Gastrocnemius medialis (tissue), 4 donors: ENCODE measurements around the gene LRRC3. TPM values are rescaled to one million over a fixed set of nuclear protein-coding genes. Genes with fewer than 3 reads are reported as not detected.

Experiments used
- ATAC-seq, 2 donors: fragments of 150-250 bp; one replicate each; pipeline ENCODE4 v1.9.1; 2016
- DNase-seq, 2 donors: peaks; one replicate each; pipeline ENCODE4 v3.0.0-alpha.2; 2019
- H3K27ac ChIP-seq, 4 donors: fragments of 200-600 bp; sonication (generic); 1 replicate in 1 of 4; 2 replicates in 3 of 4; pipeline ENCODE4 v1.5.1; 2016 to 2018; ENCODE audit warnings: mild to moderate bottlenecking in 2 of 4, moderate library complexity in 1 of 4
- H3K27me3 ChIP-seq, 3 donors: fragments of 200-600 bp; sonication (generic) in 2 of 3; 1 replicate in 1 of 3; 2 replicates in 2 of 3; pipeline versions ENCODE4 v1.5.1 to v1.6.0; 2016 to 2019; ENCODE audit warnings: mild to moderate bottlenecking in 1 of 3, moderate library complexity in 1 of 3
- H3K36me3 ChIP-seq, 2 donors: fragments of 200-600 bp; sonication (generic) in 1 of 2; one replicate each; pipeline ENCODE4 v1.5.1; 2017 to 2018
- H3K4me1 ChIP-seq, 2 donors: fragments of 200-600 bp; sonication (generic) in 1 of 2; one replicate each; pipeline ENCODE4 v1.5.1; 2016 to 2017; ENCODE audit warnings: mild to moderate bottlenecking in 2 of 2
- H3K4me3 ChIP-seq, 4 donors: fragments of 200-600 bp; sonication (generic) in 3 of 4; 1 replicate in 1 of 4; 2 replicates in 3 of 4; pipeline ENCODE4 v1.5.1; 2016 to 2019; ENCODE audit warnings: mild to moderate bottlenecking in 2 of 4
- H3K9me3 ChIP-seq, 3 donors: fragments of 200-600 bp; sonication (generic) in 2 of 3; 1 replicate in 1 of 3; 2 replicates in 2 of 3; pipeline ENCODE4 v1.5.1; 2016 to 2019
- POLR2A ChIP-seq, 2 donors: fragments of 450-650 bp; IDR thresholded peaks; one replicate each; pipeline ENCODE4 v1.6.1; 2017; ENCODE audit warnings: antibody characterized with exemption in 2 of 2, mild to moderate bottlenecking in 2 of 2, moderate library complexity in 2 of 2
- in situ Hi-C, 4 donors: fragments of 200-750 bp; cut with MboI; loops; one replicate each; pipeline versions ENCODE4 v1.15.0 to v1.8.0; 2017; ENCODE audit warnings: low sequenced_read_pairs in 4 of 4
- intact Hi-C: fragments of 100-400 bp; cut with DNase I; formaldehyde crosslinking; loops from one replicate; pipeline ENCODE4 v1.15.1; 2023; ENCODE audit warnings: low total_unique reads
- total RNA-seq, 4 donors: library from RNA; depleted of rRNA; stranded (reverse); fragments of >200 nt; gene quantifications; one replicate each; pipeline versions ENCODE4 v1.1.0 to v1.2.3, GENCODE V29; 2016
- TF ChIP-seq, protein P1 (sequence below), 5 experiments: fragments of 450-650 bp in 3 of 5; fragments of 200-600 bp in 2 of 5; sonication (generic) in 2 of 5; IDR thresholded peaks in 4 of 5; conservative IDR thresholded peaks in 1 of 5; 1 replicate in 4 of 5; 2 replicates in 1 of 5; pipeline ENCODE4 v1.5.1; 2016 to 2019; ENCODE audit warnings: antibody characterized with exemption in 5 of 5, mild to moderate bottlenecking in 3 of 5, moderate library complexity in 3 of 5

The LRRC3 gene
- total RNA-seq, 4 donors from 2014 or later = 0.36 to 0.70 (median 0.55) TPM

- TF ChIP-seq POLR2A (IDR thresholded peaks at IDR 0.05) = no peak
- TF ChIP-seq, protein P1, sequence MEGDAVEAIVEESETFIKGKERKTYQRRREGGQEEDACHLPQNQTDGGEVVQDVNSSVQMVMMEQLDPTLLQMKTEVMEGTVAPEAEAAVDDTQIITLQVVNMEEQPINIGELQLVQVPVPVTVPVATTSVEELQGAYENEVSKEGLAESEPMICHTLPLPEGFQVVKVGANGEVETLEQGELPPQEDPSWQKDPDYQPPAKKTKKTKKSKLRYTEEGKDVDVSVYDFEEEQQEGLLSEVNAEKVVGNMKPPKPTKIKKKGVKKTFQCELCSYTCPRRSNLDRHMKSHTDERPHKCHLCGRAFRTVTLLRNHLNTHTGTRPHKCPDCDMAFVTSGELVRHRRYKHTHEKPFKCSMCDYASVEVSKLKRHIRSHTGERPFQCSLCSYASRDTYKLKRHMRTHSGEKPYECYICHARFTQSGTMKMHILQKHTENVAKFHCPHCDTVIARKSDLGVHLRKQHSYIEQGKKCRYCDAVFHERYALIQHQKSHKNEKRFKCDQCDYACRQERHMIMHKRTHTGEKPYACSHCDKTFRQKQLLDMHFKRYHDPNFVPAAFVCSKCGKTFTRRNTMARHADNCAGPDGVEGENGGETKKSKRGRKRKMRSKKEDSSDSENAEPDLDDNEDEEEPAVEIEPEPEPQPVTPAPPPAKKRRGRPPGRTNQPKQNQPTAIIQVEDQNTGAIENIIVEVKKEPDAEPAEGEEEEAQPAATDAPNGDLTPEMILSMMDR (IDR thresholded peaks at IDR 0.05 in 4 of 5, conservative IDR thresholded peaks at IDR 0.05 in 1 of 5) = no peak
- Histone ChIP-seq H3K4me1 (no peaks in the 10 kb centered on the region), H3K27me3 (peaks cover 22 to 37% (median 33%) of the 10 kb centered on the region in 3 donors), H3K36me3 (no peaks in the 10 kb centered on the region), H3K9me3 (no peaks in the 10 kb centered on the region), H3K27ac (no peak overlapping the region), H3K4me3 (no peak overlapping the region)
- DNase-seq (peak; percentile 7 to 62), ATAC-seq (peak in 1 of 2 donors; percentile 71)
- intact Hi-C loops (loop anchor here (10.0 kb wide), 1 partner anchor 425 kb away; no protein-coding TSS in a partner anchor), in situ Hi-C loops (loop anchor here in 1 of 4 donors (25.0 kb wide), 1 partner anchor 278 kb away; no protein-coding TSS in a partner anchor)
These were observed 54.2 kb downstream of the LRRC3 start for GRCh38 chr21:44509539-44509938.

- in situ Hi-C loops = loop anchor here in 1 of 4 donors (25.0 kb wide), 1 partner anchor 277 kb away; no protein-coding TSS in a partner anchor
- Histone ChIP-seq H3K9me3 (no peaks in the 10 kb centered on the region), H3K27me3 (peaks cover 22 to 37% (median 33%) of the 10 kb centered on the region in 3 donors), H3K36me3 (no peaks in the 10 kb centered on the region), H3K4me3 (no peak overlapping the region), H3K4me1 (no peaks in the 10 kb centered on the region), H3K27ac (no peak overlapping the region)
- TF ChIP-seq, protein P1 (IDR thresholded peaks at IDR 0.05 in 4 of 5, conservative IDR thresholded peaks at IDR 0.05 in 1 of 5) = no peak
- intact Hi-C loops = loop anchor here (2.0 kb wide), 1 partner anchor 283 kb away; no protein-coding TSS in a partner anchor
- ATAC-seq = no peak
- DNase-seq = no peak
These were observed 54.8 kb downstream of the LRRC3 start for GRCh38 chr21:44510109-44510507.

DNA sequence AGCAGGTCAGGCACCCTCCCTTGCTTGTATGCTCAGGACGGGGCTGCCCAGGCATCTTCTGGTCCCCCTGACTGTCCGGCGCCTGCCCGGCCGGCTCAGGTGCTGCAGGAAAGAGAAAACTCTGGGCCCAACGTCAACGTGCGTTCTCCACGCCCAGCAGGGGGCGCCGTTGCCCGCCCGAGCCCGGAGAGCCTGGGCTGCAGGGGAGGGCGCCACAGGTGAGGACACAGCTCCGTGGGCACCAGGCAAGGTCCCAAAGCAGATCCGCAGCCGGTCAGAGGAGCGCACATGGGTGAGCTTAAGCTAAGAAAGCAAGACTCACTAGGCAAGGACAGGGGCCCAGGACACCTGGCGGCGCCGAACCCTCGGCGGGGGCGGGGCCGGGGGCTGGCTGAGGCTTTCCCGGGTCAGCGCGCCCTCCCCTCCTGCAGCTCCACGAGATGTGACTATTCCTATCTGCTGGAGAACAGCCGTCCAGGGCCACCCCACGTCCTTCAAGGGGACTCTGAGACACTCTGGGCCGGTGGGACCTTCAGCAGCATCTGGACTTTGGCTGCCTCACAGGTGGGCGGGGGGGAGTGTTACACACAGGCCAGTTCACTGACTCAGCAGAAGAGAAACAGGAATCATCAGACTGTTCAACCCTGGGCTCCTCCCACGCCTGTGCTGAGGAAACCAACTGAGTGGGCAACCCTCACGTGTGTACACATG lies 55.4 kb downstream of the LRRC3 start:
- Histone ChIP-seq H3K4me3 (no peak overlapping the region), H3K4me1 (no peaks in the 10 kb centered on the region), H3K9me3 (no peaks in the 10 kb centered on the region), H3K27ac (no peak overlapping the region), H3K27me3 (peaks cover 20 to 37% (median 33%) of the 10 kb centered on the region in 3 donors), H3K36me3 (no peaks in the 10 kb centered on the region)
- intact Hi-C loops (loop anchor here (2.0 kb wide), 1 partner anchor 282 kb away; no protein-coding TSS in a partner anchor), in situ Hi-C loops (loop anchor here in 1 of 4 donors (25.0 kb wide), 1 partner anchor 277 kb away; no protein-coding TSS in a partner anchor)
- no peak for TF ChIP-seq POLR2A (IDR thresholded peaks at IDR 0.05)
- TF ChIP-seq, protein P1 (IDR thresholded peaks at IDR 0.05 in 4 of 5, conservative IDR thresholded peaks at IDR 0.05 in 1 of 5) = peak; percentile 23 to 58 (median 50)
- ATAC-seq (peak in 1 of 2 donors; percentile 46), DNase-seq (no peak)

- Histone ChIP-seq H3K27ac (no peak overlapping the region), H3K27me3 (peaks cover 18 to 32% (median 29%) of the 10 kb centered on the region in 3 donors), H3K36me3 (no peaks in the 10 kb centered on the region), H3K4me1 (no peaks in the 10 kb centered on the region), H3K4me3 (no peak overlapping the region), H3K9me3 (no peaks in the 10 kb centered on the region)
- intact Hi-C loops = loop anchor here (2.0 kb wide), 1 partner anchor 281 kb away; no protein-coding TSS in a partner anchor
- ATAC-seq = no peak
- in situ Hi-C loops = loop anchor here in 1 of 4 donors (25.0 kb wide), 1 partner anchor 276 kb away; no protein-coding TSS in a partner anchor
- TF ChIP-seq POLR2A (IDR thresholded peaks at IDR 0.05) = no peak
- TF ChIP-seq, protein P1 (IDR thresholded peaks at IDR 0.05 in 4 of 5, conservative IDR thresholded peaks at IDR 0.05 in 1 of 5) = no peak
- no peak for DNase-seq
These were observed 56.1 kb downstream of the LRRC3 start for GRCh38 chr21:44511219-44511937.

Other genes with a start within 250 kb of the LRRC3 start
- gene ICOSLG, start 214.6 kb upstream of the LRRC3 start, total RNA-seq = 1 to 10 TPM in 1 of 4 donors, under 1 TPM in 2, not detected in 1; 0.17 to 1.6 (median 0.75) TPM
- not detected for gene DNMT3L, start 193.6 kb upstream of the LRRC3 start, total RNA-seq
- gene AIRE, start 169.6 kb upstream of the LRRC3 start, total RNA-seq = not detected
- 10 to 100 TPM; 11.9 to 20.6 (median 16.8) TPM for gene PFKL, start 155.5 kb upstream of the LRRC3 start, total RNA-seq
- gene CFAP410, start 116.1 kb upstream of the LRRC3 start, total RNA-seq = 10 to 100 TPM; 10.6 to 23.0 (median 20.0) TPM
- gene TRPM2, start 101.9 kb upstream of the LRRC3 start, total RNA-seq = under 1 TPM; 0.15 to 0.52 (median 0.44) TPM
- gene KRTAP10-1, start 84.7 kb downstream of the LRRC3 start, total RNA-seq = not detected
- not detected for gene KRTAP10-2, start 96.0 kb downstream of the LRRC3 start, total RNA-seq
- gene KRTAP10-3, start 103.3 kb downstream of the LRRC3 start, total RNA-seq = not detected
- gene KRTAP10-4, start 118.2 kb downstream of the LRRC3 start, total RNA-seq = not detected
- not detected for gene KRTAP10-5, start 125.1 kb downstream of the LRRC3 start, total RNA-seq
- gene KRTAP10-6, start 137.0 kb downstream of the LRRC3 start, total RNA-seq = not detected
- not detected for gene KRTAP10-7, start 145.1 kb downstream of the LRRC3 start, total RNA-seq
- not detected for gene KRTAP10-8, start 156.6 kb downstream of the LRRC3 start, total RNA-seq
- not detected for gene KRTAP10-9, start 171.6 kb downstream of the LRRC3 start, total RNA-seq
- gene KRTAP10-10, start 181.8 kb downstream of the LRRC3 start, total RNA-seq = not detected
- gene KRTAP10-11, start 190.9 kb downstream of the LRRC3 start, total RNA-seq = not detected
- gene KRTAP12-4, start 199.1 kb downstream of the LRRC3 start, total RNA-seq = not detected
- not detected for gene KRTAP12-3, start 202.4 kb downstream of the LRRC3 start, total RNA-seq
- gene KRTAP12-2, start 211.4 kb downstream of the LRRC3 start, total RNA-seq = not detected
- not detected for gene KRTAP12-1, start 226.7 kb downstream of the LRRC3 start, total RNA-seq
- not detected for gene KRTAP10-12, start 241.7 kb downstream of the LRRC3 start, total RNA-seq